GM23338 (cell line): ENCODE data around the gene FANCG. TPM values are rescaled to one million over a fixed set of nuclear protein-coding genes. Genes with fewer than 3 reads are reported as not detected.

ENCODE experiments used
- ATAC-seq: fragments of 200-7000 bp; cut with Tn5 transposase; 3 replicates; pipeline ENCODE4 v1.9.1; 2020
- DNase-seq: peaks from one replicate; pipeline ENCODE4 v3.0.0-alpha.2; 2015; ENCODE audit warnings: low spot score
- H2AFZ ChIP-seq: fragments of 200-600 bp; sonication (generic); 2 replicates; pipeline ENCODE4 v1.8.0; 2016; ENCODE audit warnings: antibody characterized with exemption, mild to moderate bottlenecking, moderate library complexity
- H3F3A ChIP-seq: fragments of 200-600 bp; sonication (generic); replicated peaks from 2 replicates; pipeline ENCODE4 v1.8.0; 2017; ENCODE audit warnings: antibody characterized with exemption, mixed run types, low read depth
- H3K27ac ChIP-seq: fragments of 200-600 bp; sonication (generic); 2 replicates; pipeline ENCODE4 v1.6.1; 2016; ENCODE audit warnings: low read depth
- H3K27me3 ChIP-seq: fragments of 200-600 bp; sonication (generic); 2 replicates; pipeline ENCODE4 v1.8.0; 2016; ENCODE audit warnings: mild to moderate bottlenecking, mixed run types, moderate library complexity; ENCODE audit not compliant: insufficient read depth
- H3K36me3 ChIP-seq: fragments of 200-600 bp; sonication (generic); 2 replicates; pipeline ENCODE4 v1.8.0; 2016; ENCODE audit warnings: mild to moderate bottlenecking; ENCODE audit not compliant: insufficient read depth
- H3K4me1 ChIP-seq: fragments of 200-600 bp; sonication (generic); 2 replicates; pipeline ENCODE4 v1.8.0; 2016; ENCODE audit warnings: mild to moderate bottlenecking, moderate library complexity; ENCODE audit not compliant: insufficient read depth
- H3K4me2 ChIP-seq: fragments of 200-600 bp; sonication (generic); 2 replicates; pipeline ENCODE4 v1.7.1; 2017; ENCODE audit warnings: mixed run types
- H3K4me3 ChIP-seq: fragments of 200-600 bp; sonication (generic); 2 replicates; pipeline ENCODE4 v1.6.1; 2016; ENCODE audit warnings: mixed run types
- H3K79me2 ChIP-seq: fragments of 200-600 bp; sonication (generic); replicated peaks from 2 replicates; pipeline ENCODE4 v1.8.0; 2017; ENCODE audit warnings: mild to moderate bottlenecking; ENCODE audit not compliant: insufficient read depth
- H3K9me2 ChIP-seq: fragments of 200-600 bp; sonication (generic); 2 replicates; pipeline ENCODE4 v1.8.0; 2017; ENCODE audit not compliant: insufficient read depth
- H4K20me1 ChIP-seq: fragments of 200-600 bp; sonication (generic); replicated peaks from 2 replicates; pipeline ENCODE4 v1.8.0; 2017; ENCODE audit warnings: mild to moderate bottlenecking; ENCODE audit not compliant: insufficient read depth
- H3K27ac Mint-ChIP-seq: 2 replicates; pipeline ENCODE4 v1.8.0; 2020; ENCODE audit warnings: inconsistent platforms, mild to moderate bottlenecking, moderate library complexity, mixed read lengths
- H3K27me3 Mint-ChIP-seq: 3 replicates; pipeline ENCODE4 v1.8.0; 2022; ENCODE audit warnings: low read depth, mild to moderate bottlenecking, moderate library complexity, mixed read lengths, inconsistent platforms; ENCODE audit not compliant: insufficient read depth, poor library complexity
- H3K36me3 Mint-ChIP-seq: 3 replicates; pipeline ENCODE4 v1.8.0; 2021; ENCODE audit warnings: low read depth, mild to moderate bottlenecking, inconsistent platforms, moderate library complexity, mixed read lengths
- H3K4me1 Mint-ChIP-seq: 3 replicates; pipeline ENCODE4 v1.8.0; 2020; ENCODE audit warnings: mild to moderate bottlenecking, inconsistent platforms, mixed read lengths
- H3K4me3 Mint-ChIP-seq: 3 replicates; pipeline ENCODE4 v1.8.0; 2021; ENCODE audit warnings: moderate library complexity, mild to moderate bottlenecking, inconsistent platforms, mixed read lengths
- H3K9me3 Mint-ChIP-seq: 3 replicates; pipeline ENCODE4 v1.8.0; 2020; ENCODE audit warnings: moderate library complexity, mild to moderate bottlenecking, inconsistent platforms, mixed read lengths
- CREB1 ChIP-seq: fragments of 250-450 bp; sonication (Bioruptor Pico); IDR thresholded peaks from 2 replicates; pipeline ENCODE4 v1.5.0; 2020; ENCODE audit warnings: low read depth, mild to moderate bottlenecking, moderate library complexity
- CTCF ChIP-seq, 2 experiments: fragments of 200-600 bp in 1 of 2; sonication (generic) in 1 of 2; conservative IDR thresholded peaks; 2 replicates each; pipeline versions ENCODE4 v1.5.1 to v1.6.1; 2016 to 2017; ENCODE audit warnings: antibody characterized with exemption in 2 of 2, low read depth in 2 of 2, mild to moderate bottlenecking in 2 of 2, moderate library complexity in 1 of 2
- ETS1 ChIP-seq: IDR thresholded peaks from 2 replicates; pipeline ENCODE4 v1.6.1; 2016; ENCODE audit warnings: antibody characterized with exemption
- EZH2 ChIP-seq: fragments of 200-600 bp; sonication (generic); IDR thresholded peaks from one replicate; pipeline ENCODE4 v1.8.0; 2017; ENCODE audit warnings: antibody characterized with exemption, mild to moderate bottlenecking, low read depth; ENCODE audit not compliant: unreplicated experiment
- EZH2phosphoT487 ChIP-seq: fragments of 200-600 bp; sonication (generic); IDR thresholded peaks from one replicate; pipeline ENCODE4 v1.8.1; 2018; ENCODE audit warnings: antibody characterized with exemption; ENCODE audit not compliant: unreplicated experiment
- NANOG ChIP-seq: IDR thresholded peaks from 2 replicates; pipeline ENCODE4 v1.6.1; 2016; ENCODE audit warnings: antibody characterized with exemption, borderline replicate concordance
- REST ChIP-seq: IDR thresholded peaks from one replicate; pipeline ENCODE4 v1.6.1; 2018; ENCODE audit warnings: antibody characterized with exemption; ENCODE audit not compliant: unreplicated experiment
- STAT1 ChIP-seq: IDR thresholded peaks from one replicate; pipeline ENCODE4 v1.6.1; 2016; ENCODE audit warnings: antibody characterized with exemption; ENCODE audit not compliant: unreplicated experiment
- ZNF331 ChIP-seq: fragments of 250-450 bp; sonication (Bioruptor Pico); IDR thresholded peaks from 2 replicates; pipeline ENCODE4 v1.5.0; 2020; ENCODE audit warnings: low read depth, mild to moderate bottlenecking, moderate library complexity
- polyA plus RNA-seq: library from polyadenylated mRNA; unstranded; fragments of >200 nt; fragmentation: Nextera tagmentation; extraction: Ambion mirVana; gene quantifications from 2 replicates; pipeline ENCODE4 v1.2.1, GENCODE V29; 2016
- total RNA-seq: library from RNA; depleted of rRNA; stranded (reverse); fragments of >200 nt; shearing (Covaris generic); gene quantifications from 2 replicates; pipeline ENCODE4 v1.2.3, GENCODE V29; 2014

Gene FANCG
- total and polyA plus RNA-seq, 2 experiments from 2014 or later: 53.8 to 56.2 TPM

GRCh38 chr9:35027860-35028259 is 51.9 kb downstream of the FANCG start:
- TF ChIP-seq ZNF331 (CRISPR knock-in tag) (no peak), NANOG (no peak), EZH2phosphoT487 (no peak), EZH2 (no peak), REST (no peak), CREB1 (CRISPR knock-in tag) (no peak), ETS1 (no peak), CTCF (conservative IDR thresholded peaks at IDR 0.05; ENCODE audit: low read depth in 2 of 2) (no peak), STAT1 (no peak)
- H3K27ac Mint-ChIP-seq: peak overlapping the region; percentile 76

GRCh38 chr9:35027374-35027773 is 52.4 kb downstream of the FANCG start:
- H3K4me2 ChIP-seq: peak overlapping the region; percentile 25; the same call in 1 of the 2 replicates
- Mint-ChIP-seq H3K27me3 (peaks cover 7% of the 10 kb centered on the region), H3K9me3 (peaks cover 56% of the 10 kb centered on the region), H3K27ac (peak overlapping the region; percentile 76), H3K36me3 (peaks cover 67% of the 10 kb centered on the region), H3K4me1 (peaks cover 24% of the 10 kb centered on the region), H3K4me3 (no peak overlapping the region)
- H3F3A ChIP-seq: no peaks in the 10 kb centered on the region
- no peaks in the 10 kb centered on the region for H4K20me1 ChIP-seq
- ATAC-seq (no peak), DNase-seq (no peak)
- peaks cover 24% of the 10 kb centered on the region for H3K4me1 ChIP-seq
- H3K36me3 ChIP-seq: no peaks in the 10 kb centered on the region
- peak overlapping the region; percentile 85; the same call in 1 of the 2 replicates for H3K27ac ChIP-seq
- no peak overlapping the region for H3K4me3 ChIP-seq
- H3K79me2 ChIP-seq: no peaks in the 10 kb centered on the region
- no peak overlapping the region for H2AFZ ChIP-seq
- H3K9me2 ChIP-seq: no peaks in the 10 kb centered on the region
- no peaks in the 10 kb centered on the region for H3K27me3 ChIP-seq
- TF ChIP-seq ETS1: no peak
- no peak for TF ChIP-seq CREB1 (CRISPR knock-in tag)
- TF ChIP-seq STAT1: no peak
- TF ChIP-seq ZNF331 (CRISPR knock-in tag): no peak
- no peak for TF ChIP-seq REST
- no peak for TF ChIP-seq CTCF (conservative IDR thresholded peaks at IDR 0.05; ENCODE audit: low read depth in 2 of 2)

More at GRCh38 chr9:35027860-35028259, 51.9 kb downstream of the FANCG start:
- Histone ChIP-seq H3K4me3 (peak overlapping the region; percentile 2; the same call in 1 of the 2 replicates), H4K20me1 (no peaks in the 10 kb centered on the region), H3K27me3 (no peaks in the 10 kb centered on the region), H3K9me2 (no peaks in the 10 kb centered on the region), H3K4me2 (peak overlapping the region; percentile 25; the same call in 1 of the 2 replicates), H3F3A (no peaks in the 10 kb centered on the region), H3K27ac (peak overlapping the region; percentile 85), H3K79me2 (no peaks in the 10 kb centered on the region), H3K36me3 (no peaks in the 10 kb centered on the region), H3K4me1 (peaks cover 24% of the 10 kb centered on the region), H2AFZ (no peak overlapping the region)
- Mint-ChIP-seq H3K4me3 (no peak overlapping the region), H3K36me3 (peaks cover 63% of the 10 kb centered on the region), H3K9me3 (peaks cover 53% of the 10 kb centered on the region), H3K27me3 (peaks cover 7% of the 10 kb centered on the region), H3K4me1 (peaks cover 24% of the 10 kb centered on the region)
- ATAC-seq: no peak
- no peak for DNase-seq
